Fibroblast of lung (primary cell): ENCODE results near the gene CYB5A. TPM values are rescaled to one million over a fixed set of nuclear protein-coding genes. Genes with fewer than 3 reads are reported as not detected.

ENCODE experiments used
- DNase-seq, 2 donors: peaks; one replicate each; pipeline versions ENCODE4 v3.0.0 to v3.0.0-alpha.2; 2010; ENCODE audit warnings: low read depth in 2 of 2
- H2AFZ ChIP-seq: 2 replicates; pipeline ENCODE4 v1.5.1; 2012; ENCODE audit warnings: low read length, control low read depth, inconsistent platforms
- H3K27ac ChIP-seq: 2 replicates; pipeline ENCODE4 v1.5.1; 2011; ENCODE audit warnings: low read length, control low read depth; ENCODE audit not compliant: insufficient read depth
- H3K27me3 ChIP-seq: 2 replicates; pipeline ENCODE4 v1.5.1; 2011; ENCODE audit warnings: mild to moderate bottlenecking, low read length; ENCODE audit not compliant: control insufficient read depth, insufficient read depth
- H3K36me3 ChIP-seq: 2 replicates; pipeline ENCODE4 v1.5.1; 2011; ENCODE audit warnings: low read length; ENCODE audit not compliant: control insufficient read depth, insufficient read depth
- H3K4me1 ChIP-seq: 2 replicates; pipeline ENCODE4 v1.5.1; 2011; ENCODE audit warnings: low read length; ENCODE audit not compliant: control insufficient read depth, insufficient read depth; ENCODE audit errors: extremely low read depth
- H3K4me2 ChIP-seq: 2 replicates; pipeline ENCODE4 v1.5.1; 2011; ENCODE audit warnings: low read length, control low read depth; ENCODE audit not compliant: insufficient read depth; ENCODE audit errors: extremely low read depth
- H3K4me3 ChIP-seq, 4 experiments: fragments of 200-600 bp in 1 of 4; sonication (generic) in 1 of 4; replicated peaks in 1 of 4; 2 replicates each; pipeline ENCODE4 v1.5.1; 2011 to 2016; ENCODE audit warnings: low read length in 4 of 4, low read depth in 3 of 4, mild to moderate bottlenecking in 3 of 4, control low read depth in 2 of 4, inconsistent platforms in 1 of 4, mixed read lengths in 1 of 4; ENCODE audit not compliant: insufficient read depth in 1 of 4; ENCODE audit errors: control extremely low read depth in 1 of 4
- H3K79me2 ChIP-seq: 2 replicates; pipeline ENCODE4 v1.5.1; 2012; ENCODE audit warnings: mild to moderate bottlenecking, low read length, inconsistent platforms; ENCODE audit not compliant: control insufficient read depth, insufficient read depth
- H3K9ac ChIP-seq: 2 replicates; pipeline ENCODE4 v1.5.1; 2011; ENCODE audit warnings: mild to moderate bottlenecking, low read length, control low read depth; ENCODE audit not compliant: insufficient read depth
- H3K9me3 ChIP-seq: 2 replicates; pipeline ENCODE4 v1.5.1; 2012; ENCODE audit warnings: low read depth, low read length; ENCODE audit not compliant: control insufficient read depth, insufficient read depth
- H4K20me1 ChIP-seq: 2 replicates; pipeline ENCODE4 v1.5.1; 2011; ENCODE audit warnings: low read length; ENCODE audit not compliant: control insufficient read depth, insufficient read depth; ENCODE audit errors: extremely low read depth
- EZH2 ChIP-seq: IDR thresholded peaks from 2 replicates; pipeline ENCODE4 v1.5.1; 2012; ENCODE audit warnings: low read length, control low read depth, mild to moderate bottlenecking; ENCODE audit errors: missing control alignments
- polyA plus RNA-seq, 2 donors: library from polyadenylated mRNA; depleted of rRNA in 1 of 2; stranded (reverse) in 1 of 2; unstranded in 1 of 2; fragments of >200 nt; gene quantifications; 2 replicates each; pipeline ENCODE4 v1.2.1, GENCODE V29; 2011 to 2012; ENCODE audit warnings: missing spikeins in 1 of 2
- total RNA-seq: library from RNA; depleted of rRNA; stranded (reverse); fragments of >200 nt; gene quantifications from 2 replicates; pipeline ENCODE4 v1.2.1, GENCODE V29; 2014
- TF ChIP-seq, protein P1 (sequence below), 2 donors: IDR thresholded peaks in 1 of 2; conservative IDR thresholded peaks in 1 of 2; 1 replicate in 1 of 2; 2 replicates in 1 of 2; pipeline ENCODE4 v1.5.1; 2011 to 2012; ENCODE audit warnings: low read length in 2 of 2, control low read depth in 1 of 2, inconsistent platforms in 1 of 2, low read depth in 1 of 2, mild to moderate bottlenecking in 1 of 2

CYB5A gene
- total and polyA plus RNA-seq, 2 donors (not counting 1 experiment from before 2014, with no cell fraction given), result 111 to 113 TPM

- Histone ChIP-seq H3K27me3 (no peaks in the 10 kb centered on the region), H3K4me3 (no peak overlapping the region), H2AFZ (no peak overlapping the region), H3K9me3 (no peaks in the 10 kb centered on the region), H3K36me3 (no peaks in the 10 kb centered on the region), H3K4me2 (no peak overlapping the region), H3K4me1 (no peaks in the 10 kb centered on the region), H3K27ac (no peak overlapping the region), H3K9ac (no peak overlapping the region), H4K20me1 (no peaks in the 10 kb centered on the region), H3K79me2 (no peaks in the 10 kb centered on the region)
- no peak for TF ChIP-seq EZH2
- TF ChIP-seq, protein P1, sequence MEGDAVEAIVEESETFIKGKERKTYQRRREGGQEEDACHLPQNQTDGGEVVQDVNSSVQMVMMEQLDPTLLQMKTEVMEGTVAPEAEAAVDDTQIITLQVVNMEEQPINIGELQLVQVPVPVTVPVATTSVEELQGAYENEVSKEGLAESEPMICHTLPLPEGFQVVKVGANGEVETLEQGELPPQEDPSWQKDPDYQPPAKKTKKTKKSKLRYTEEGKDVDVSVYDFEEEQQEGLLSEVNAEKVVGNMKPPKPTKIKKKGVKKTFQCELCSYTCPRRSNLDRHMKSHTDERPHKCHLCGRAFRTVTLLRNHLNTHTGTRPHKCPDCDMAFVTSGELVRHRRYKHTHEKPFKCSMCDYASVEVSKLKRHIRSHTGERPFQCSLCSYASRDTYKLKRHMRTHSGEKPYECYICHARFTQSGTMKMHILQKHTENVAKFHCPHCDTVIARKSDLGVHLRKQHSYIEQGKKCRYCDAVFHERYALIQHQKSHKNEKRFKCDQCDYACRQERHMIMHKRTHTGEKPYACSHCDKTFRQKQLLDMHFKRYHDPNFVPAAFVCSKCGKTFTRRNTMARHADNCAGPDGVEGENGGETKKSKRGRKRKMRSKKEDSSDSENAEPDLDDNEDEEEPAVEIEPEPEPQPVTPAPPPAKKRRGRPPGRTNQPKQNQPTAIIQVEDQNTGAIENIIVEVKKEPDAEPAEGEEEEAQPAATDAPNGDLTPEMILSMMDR (conservative IDR thresholded peaks at IDR 0.05 in 1 of 2, IDR thresholded peaks at IDR 0.05 in 1 of 2; ENCODE audit: low read depth in 1 of 2, low read length in 2 of 2), result no peak
- no peak for DNase-seq
Measured at GRCh38 chr18:74203811-74204210, 88.0 kb downstream of the CYB5A start.

Other genes with a start within 250 kb of the CYB5A start
- gene FBXO15, start 144.1 kb downstream of the CYB5A start, total RNA-seq, result 0.77 and 0.83 TPM in 2 replicates
- 0.75 and 0.77 TPM in 2 replicates for gene FBXO15, start 144.1 kb downstream of the CYB5A start, polyA plus RNA-seq
- gene TIMM21, start 143.4 kb downstream of the CYB5A start, total RNA-seq, result 20.1 and 21.6 TPM in 2 replicates
- 36.6 and 52.0 TPM in 2 replicates for gene TIMM21, start 143.4 kb downstream of the CYB5A start, polyA plus RNA-seq
- gene C18orf63, start 23.9 kb upstream of the CYB5A start, total RNA-seq, result not detected in 2 replicates
- not detected in 2 replicates for gene C18orf63, start 23.9 kb upstream of the CYB5A start, polyA plus RNA-seq
- gene DIPK1C, start 165.3 kb upstream of the CYB5A start, total RNA-seq, result not detected in 2 replicates
- not detected in 2 replicates for gene DIPK1C, start 165.3 kb upstream of the CYB5A start, polyA plus RNA-seq
- 40.8 and 41.8 TPM in 2 replicates for gene CNDP2, start 204.4 kb upstream of the CYB5A start, total RNA-seq
- 69.8 and 117 TPM in 2 replicates for gene CNDP2, start 204.4 kb upstream of the CYB5A start, polyA plus RNA-seq
- not detected in 2 replicates for gene CNDP1, start 242.5 kb upstream of the CYB5A start, total RNA-seq
- gene CNDP1, start 242.5 kb upstream of the CYB5A start, polyA plus RNA-seq, result not detected in 2 replicates